Measurements from ENCODE around the gene TIMM50.

DNA sequence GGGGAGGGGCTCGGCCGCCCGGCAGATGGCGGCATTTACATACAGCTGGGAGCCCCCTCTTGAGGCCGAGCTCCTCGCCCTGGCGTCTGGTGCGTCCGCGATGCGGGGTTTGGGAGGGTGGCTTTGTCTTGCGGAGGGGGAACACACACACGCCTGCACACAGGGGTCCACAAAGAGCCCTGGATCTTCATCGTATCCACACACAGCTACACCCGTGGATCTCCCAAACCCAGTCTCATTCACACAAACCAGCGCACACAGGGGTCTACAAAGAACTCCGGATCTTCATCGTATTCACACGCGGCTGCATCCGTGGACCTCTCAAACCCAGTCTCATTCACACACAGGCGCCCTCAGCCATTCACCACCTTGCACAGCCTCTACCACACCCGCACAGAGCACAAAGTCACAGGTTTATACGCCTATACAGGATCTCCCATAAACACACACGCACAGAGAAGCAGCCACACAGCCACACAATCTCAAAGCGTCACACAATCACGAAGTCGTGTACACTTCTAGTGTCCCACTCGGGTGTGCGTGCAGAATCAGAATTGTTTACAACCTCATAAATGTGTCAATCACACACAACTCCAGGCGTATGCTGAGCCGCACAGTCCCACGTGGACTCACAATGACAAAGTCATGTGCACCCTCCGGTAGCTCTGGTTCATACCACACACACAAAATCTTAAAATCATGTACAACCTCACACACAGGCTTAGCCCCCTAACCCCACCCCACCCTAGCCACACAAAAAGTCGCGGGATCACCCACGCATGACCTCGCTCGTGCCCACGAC lies 17.6 kb downstream of the TIMM50 start:
- TF ChIP-seq, protein P1, sequence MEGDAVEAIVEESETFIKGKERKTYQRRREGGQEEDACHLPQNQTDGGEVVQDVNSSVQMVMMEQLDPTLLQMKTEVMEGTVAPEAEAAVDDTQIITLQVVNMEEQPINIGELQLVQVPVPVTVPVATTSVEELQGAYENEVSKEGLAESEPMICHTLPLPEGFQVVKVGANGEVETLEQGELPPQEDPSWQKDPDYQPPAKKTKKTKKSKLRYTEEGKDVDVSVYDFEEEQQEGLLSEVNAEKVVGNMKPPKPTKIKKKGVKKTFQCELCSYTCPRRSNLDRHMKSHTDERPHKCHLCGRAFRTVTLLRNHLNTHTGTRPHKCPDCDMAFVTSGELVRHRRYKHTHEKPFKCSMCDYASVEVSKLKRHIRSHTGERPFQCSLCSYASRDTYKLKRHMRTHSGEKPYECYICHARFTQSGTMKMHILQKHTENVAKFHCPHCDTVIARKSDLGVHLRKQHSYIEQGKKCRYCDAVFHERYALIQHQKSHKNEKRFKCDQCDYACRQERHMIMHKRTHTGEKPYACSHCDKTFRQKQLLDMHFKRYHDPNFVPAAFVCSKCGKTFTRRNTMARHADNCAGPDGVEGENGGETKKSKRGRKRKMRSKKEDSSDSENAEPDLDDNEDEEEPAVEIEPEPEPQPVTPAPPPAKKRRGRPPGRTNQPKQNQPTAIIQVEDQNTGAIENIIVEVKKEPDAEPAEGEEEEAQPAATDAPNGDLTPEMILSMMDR (IDR thresholded peaks at IDR 0.05) = peak in 1 of 6 experiments; percentile 19
- no peak for TF ChIP-seq POLR2A (IDR thresholded peaks at IDR 0.05)

All from esophagus squamous epithelium (tissue), 4 donors.